HG03175 (cell line): ENCODE measurements around the gene USP11.
A peak's percentile ranks its signal among the peaks of the same experiment; 100 is the strongest.

ENCODE experiments used
- ATAC-seq: cut with Tn5 transposase; IDR thresholded peaks from one replicate; pipeline ENCODE4 v1.9.1; 2021; ENCODE audit warnings: mild to moderate bottlenecking, moderate library complexity; ENCODE audit not compliant: unreplicated experiment

The USP11 gene

GRCh38 chrX:47202877-47203276, 29.9 kb upstream of the USP11 start:
- no peak for ATAC-seq

GRCh38 chrX:47204970-47205369, 27.8 kb upstream of the USP11 start:
- ATAC-seq, result no peak

- ATAC-seq, result no peak
These were observed 26.5 kb upstream of the USP11 start for GRCh38 chrX:47206316-47206715.

- no peak for ATAC-seq
These were observed 24.7 kb upstream of the USP11 start for GRCh38 chrX:47208108-47208507.

- ATAC-seq, result no peak
These were observed 23.1 kb upstream of the USP11 start for GRCh38 chrX:47209508-47210238.

GRCh38 chrX:47210661-47211425, 22.0 kb upstream of the USP11 start:
- ATAC-seq, result no peak

GRCh38 chrX:47212381-47213293, 20.2 kb upstream of the USP11 start:
- no peak for ATAC-seq

GRCh38 chrX:47214435-47215077, 18.3 kb upstream of the USP11 start:
- no peak for ATAC-seq

GRCh38 chrX:47215291-47215900, 17.4 kb upstream of the USP11 start:
- no peak for ATAC-seq

- no peak for ATAC-seq
These were observed 16.4 kb upstream of the USP11 start for GRCh38 chrX:47216393-47216925.

GRCh38 chrX:47217121-47217851, 15.5 kb upstream of the USP11 start:
- ATAC-seq, result no peak

GRCh38 chrX:47217852-47218279, 14.9 kb upstream of the USP11 start:
- ATAC-seq, result peak; percentile 89

GRCh38 chrX:47218280-47218919, 14.4 kb upstream of the USP11 start, which contains the start of gene CDK16:
Gene CDK16 (plus strand): TSS chrX:47218681. CDS start chrX:47223558, 4,877 bp downstream.
- peak; percentile 45 for ATAC-seq

- ATAC-seq, result no peak
These were observed 13.6 kb upstream of the USP11 start for GRCh38 chrX:47218920-47219815.

- ATAC-seq, result no peak
These were observed 11.1 kb upstream of the USP11 start for GRCh38 chrX:47221756-47222155.

- no peak for ATAC-seq
These were observed 10.0 kb upstream of the USP11 start for GRCh38 chrX:47222751-47223350.

- no peak for ATAC-seq
These were observed 9.1 kb upstream of the USP11 start for GRCh38 chrX:47223476-47224250.
